AG20443 (cell line): ENCODE measurements around the gene SNX9.

Experiments used
- DNase-seq: peaks from one replicate; pipeline ENCODE4 v3.0.0; 2012; ENCODE audit warnings: low spot score, mixed read lengths

Gene SNX9

GRCh38 chr6:157804448-157805327, 18.4 kb upstream of the SNX9 start:
- DNase-seq, result no peak

- no peak for DNase-seq
These were observed 16.8 kb upstream of the SNX9 start for GRCh38 chr6:157806131-157806855.

- no peak for DNase-seq
These were observed 16.2 kb upstream of the SNX9 start for GRCh38 chr6:157806856-157807215.

DNA sequence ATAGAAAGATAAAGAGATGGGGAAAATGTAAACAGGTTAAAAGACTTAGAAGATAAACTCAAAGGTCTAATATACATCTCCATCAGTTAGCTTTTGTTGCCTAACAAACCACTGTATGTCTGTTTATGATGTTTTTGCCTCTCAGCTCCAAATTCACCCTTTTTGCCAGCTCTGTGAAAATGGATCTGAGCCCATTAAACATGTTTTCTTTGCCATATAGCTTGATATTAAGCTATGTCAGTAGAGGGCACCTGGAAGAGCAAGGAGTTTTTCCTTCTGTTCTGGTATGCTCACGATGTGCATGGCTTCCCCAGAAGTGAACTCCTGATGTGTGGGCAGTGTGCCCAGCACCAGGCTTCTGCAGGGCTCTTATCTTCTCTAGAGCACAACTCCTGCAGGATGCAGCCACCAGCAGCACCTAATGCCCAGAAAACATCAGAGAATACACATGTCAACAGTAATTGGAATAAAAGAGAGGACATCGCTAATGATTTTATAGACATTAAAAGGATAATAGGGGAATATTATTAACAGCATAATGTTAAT, 14.6 kb upstream of the SNX9 start:
- no peak for DNase-seq

DNA sequence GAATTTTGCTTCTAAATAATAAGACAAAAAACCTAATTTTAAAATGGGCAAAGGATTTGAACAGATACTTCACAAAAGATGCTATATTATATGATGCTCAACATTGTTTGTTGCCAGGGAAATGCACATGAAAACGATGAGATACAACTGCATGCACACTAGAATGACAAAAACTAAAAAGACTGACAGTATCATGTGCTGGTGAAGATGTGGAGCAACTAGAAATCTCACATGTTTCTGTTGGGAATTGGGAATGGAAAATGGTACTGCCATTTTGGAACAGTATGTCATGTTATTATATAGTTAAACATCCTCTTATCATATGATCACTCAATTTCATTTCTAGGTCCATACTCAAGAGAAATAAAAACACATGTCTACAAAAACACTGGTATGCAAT, 13.4 kb upstream of the SNX9 start:
- DNase-seq, result no peak

DNA sequence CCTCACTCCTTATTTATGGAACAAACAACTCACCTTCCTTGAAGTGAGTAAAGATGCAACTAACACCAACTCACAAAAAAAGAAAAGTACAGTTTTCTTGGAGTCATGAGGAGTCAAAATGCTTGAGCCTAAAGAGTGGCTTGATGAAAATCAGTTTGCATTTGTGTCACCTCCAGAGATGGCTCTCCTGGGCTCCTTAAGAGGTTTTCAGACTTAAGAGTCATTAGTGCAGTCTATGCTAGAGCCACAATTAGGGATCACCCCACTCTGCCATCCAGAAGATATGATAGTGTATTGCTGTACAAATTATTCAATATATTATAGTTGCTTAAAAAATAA, 11.9 kb upstream of the SNX9 start:
- no peak for DNase-seq

DNA sequence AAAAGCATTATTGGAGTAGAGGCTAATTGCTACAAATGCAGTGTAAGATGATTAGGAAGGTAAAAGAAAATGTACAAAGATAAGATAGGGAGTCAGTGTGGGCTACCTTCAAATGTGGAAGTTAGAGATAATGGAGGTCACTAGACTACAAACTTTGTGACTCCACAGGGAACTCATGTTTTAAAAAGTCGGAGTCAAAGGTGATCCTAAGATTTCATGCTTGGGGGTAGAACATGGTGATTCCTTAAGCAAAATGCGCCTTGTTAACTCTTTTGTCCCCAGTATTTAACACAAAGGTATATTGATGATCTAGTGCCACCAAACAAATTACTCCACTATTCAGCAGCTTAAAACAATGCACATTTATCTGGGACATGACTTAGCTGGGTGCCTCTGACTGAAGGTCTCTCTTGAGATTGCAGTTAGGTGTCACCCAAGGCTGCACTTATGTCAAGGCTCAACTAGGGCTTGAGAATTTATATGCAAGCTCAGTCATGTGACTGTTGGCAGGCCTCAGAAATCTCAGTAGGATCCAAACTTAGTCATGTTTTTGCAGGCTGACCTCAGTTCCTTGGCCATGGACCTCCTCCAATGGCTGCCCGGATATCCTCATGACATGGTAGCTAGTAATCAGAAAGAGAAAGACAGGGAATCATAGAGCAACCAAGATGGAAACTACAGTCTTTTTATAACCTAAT, 11.4 kb upstream of the SNX9 start:
- DNase-seq, result no peak

DNA sequence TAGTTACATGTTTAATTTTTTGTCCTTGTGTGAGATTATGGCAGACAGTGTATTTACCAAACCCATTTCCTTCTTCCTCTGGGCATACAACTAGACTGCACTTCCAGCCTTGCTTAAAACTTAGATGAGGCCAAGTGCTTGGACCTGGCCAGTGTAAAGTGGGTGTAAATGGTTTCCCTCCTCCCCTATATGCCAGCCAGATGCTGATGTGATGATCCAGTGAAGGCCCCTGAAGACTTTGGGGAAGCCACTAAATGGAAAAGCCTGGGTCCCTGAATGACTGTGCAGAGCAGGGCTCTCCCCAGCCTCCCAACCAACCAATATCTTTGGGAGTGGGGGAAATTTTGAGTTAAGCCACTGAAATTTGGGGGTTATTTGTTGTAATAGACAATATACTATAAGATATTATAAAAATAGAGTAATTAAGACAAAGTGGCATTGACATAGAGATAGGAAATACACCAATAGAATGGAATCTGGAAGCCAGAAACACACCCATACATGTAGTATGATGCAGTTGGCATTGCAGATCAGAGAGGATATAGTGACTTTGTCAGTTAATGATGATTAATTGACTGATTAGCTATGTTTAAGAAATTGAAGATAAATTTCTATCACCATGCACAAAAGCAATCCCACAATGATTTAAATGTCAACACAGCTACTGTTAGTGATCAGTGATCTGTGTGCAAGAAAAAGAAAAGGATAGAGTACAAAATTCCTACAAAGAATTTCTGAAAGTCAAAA, 10.4 kb upstream of the SNX9 start:
- no peak for DNase-seq

- DNase-seq, result peak; percentile 55
These were observed 9.9 kb upstream of the SNX9 start for GRCh38 chr6:157813191-157813590.

DNA sequence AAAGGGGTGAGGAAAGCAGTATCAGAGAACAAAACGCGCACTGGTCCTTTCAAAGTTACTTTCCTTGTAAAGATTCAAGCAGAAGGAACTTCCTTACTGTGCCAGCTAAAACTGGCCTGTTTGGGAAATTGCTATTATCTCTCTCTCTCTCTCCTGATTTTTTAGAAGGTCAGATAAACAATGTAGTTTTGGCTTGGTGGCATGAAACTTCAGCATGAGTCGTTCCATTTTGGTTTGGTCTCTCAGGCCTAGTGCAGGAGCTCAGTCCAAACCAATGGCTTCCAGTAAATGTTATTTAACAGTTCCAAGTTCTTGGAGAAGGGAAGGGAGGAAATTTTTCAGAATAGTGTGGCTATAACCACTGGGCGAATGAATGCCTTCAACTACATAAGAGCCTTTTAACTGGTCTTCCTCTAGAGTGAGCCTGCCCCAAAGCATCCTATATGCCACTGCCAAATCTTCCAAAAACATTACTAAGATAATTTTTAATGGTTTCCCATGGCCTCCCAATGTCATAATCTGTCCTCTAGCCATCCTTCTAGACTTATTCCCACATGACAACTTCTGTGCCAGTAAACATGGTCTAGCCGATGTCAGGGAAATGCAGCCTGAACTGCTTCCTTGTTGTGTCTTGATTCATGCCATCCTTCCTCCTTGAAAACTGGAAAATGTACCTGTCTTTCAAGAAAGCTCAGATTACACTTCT, 9.1 kb upstream of the SNX9 start:
- peak; percentile 40 for DNase-seq

GRCh38 chr6:157814883-157815282, 8.2 kb upstream of the SNX9 start:
- no peak for DNase-seq

GRCh38 chr6:157821342-157822033, 1.6 kb upstream of the SNX9 start:
- no peak for DNase-seq

- DNase-seq, result no peak
These were observed 623 bp upstream of the SNX9 start for GRCh38 chr6:157822245-157823000.

GRCh38 chr6:157823528-157824370, 703 bp downstream of the SNX9 start:
- DNase-seq, result peak; percentile 52

DNA sequence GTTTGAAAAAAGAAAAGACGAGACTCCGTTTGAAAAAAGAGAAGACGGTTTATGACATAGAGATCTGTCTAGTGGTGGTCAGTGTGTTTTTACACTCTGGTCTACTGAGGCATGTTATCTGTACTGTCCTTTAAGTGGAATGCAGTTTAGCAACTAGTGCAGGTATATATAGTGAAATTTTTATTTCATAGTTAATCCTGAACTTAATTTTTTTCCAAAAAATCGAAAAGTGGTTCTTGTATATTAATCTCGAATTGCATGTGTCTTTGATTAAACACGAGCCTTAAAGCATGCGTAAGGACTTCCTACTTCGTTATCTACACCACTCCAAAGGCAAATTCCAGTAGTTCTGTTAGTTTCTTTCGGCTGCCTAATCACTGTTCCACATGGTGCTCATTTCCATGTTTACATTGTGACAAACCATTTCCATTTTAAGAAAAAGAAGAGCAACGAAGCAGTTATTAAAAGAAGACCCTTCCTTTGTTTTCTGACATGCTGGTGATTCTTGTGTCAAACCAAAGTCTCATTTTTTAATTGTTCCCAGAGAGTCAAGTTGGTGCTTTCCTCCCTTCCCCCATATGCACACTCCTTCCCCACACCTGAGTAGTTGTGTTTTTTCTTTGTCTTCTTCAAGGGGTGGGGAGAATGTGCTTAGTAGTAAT, 2.3 kb downstream of the SNX9 start:
- DNase-seq, result no peak

DNA sequence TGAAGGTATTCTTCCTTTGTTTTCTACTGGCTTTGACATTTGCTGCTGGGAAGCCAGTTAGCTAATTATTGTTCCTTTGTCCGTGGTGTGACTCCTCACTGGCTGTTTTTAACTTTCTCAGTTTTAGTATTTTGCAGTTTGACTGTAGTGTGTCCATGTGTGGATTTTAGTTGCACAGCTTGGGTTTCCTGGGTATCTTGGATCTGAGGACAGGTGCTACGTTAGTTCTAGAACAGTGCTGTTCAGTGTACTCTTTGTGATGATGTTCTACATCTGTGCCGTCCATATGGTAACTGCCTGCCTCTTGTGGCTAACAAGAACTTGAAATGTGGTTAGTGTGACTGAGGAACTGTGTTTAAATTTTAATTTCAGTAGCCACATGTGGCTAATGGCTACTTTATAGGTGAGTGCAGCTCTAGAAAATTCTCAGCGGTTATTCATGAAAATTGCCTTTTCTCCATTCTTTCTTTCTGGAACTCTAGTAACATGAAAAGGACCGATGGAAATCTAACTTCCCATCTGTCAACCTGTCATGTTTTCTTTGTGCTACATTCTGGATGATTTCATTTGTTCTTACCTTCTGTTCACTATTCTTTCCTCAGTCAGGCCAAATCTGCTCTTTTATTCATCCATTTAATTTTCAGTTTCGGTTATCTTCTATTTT, 7.4 kb downstream of the SNX9 start:
- no peak for DNase-seq

GRCh38 chr6:157831018-157831369, 7.9 kb downstream of the SNX9 start:
- no peak for DNase-seq
